Activated gamma-delta T cell (primary cell): ENCODE data around the gene DDT.
"Not testable (repeated sequence)": the region's sequence is repeated elsewhere in the genome, so short reads cannot be mapped to it uniquely, and the experiment has no call there.

Experiments
- DNase-seq: peaks from one replicate; lab custom pipeline; 2025; lab: John Stamatoyannopoulos, UW
- total RNA-seq, 2 donors: gene quantifications; one replicate each; lab custom pipeline; 2026; lab: John Stamatoyannopoulos, UW

Gene DDT
- 6.3 to 9.2 reads per million in 2 donors for total RNA-seq

DNA sequence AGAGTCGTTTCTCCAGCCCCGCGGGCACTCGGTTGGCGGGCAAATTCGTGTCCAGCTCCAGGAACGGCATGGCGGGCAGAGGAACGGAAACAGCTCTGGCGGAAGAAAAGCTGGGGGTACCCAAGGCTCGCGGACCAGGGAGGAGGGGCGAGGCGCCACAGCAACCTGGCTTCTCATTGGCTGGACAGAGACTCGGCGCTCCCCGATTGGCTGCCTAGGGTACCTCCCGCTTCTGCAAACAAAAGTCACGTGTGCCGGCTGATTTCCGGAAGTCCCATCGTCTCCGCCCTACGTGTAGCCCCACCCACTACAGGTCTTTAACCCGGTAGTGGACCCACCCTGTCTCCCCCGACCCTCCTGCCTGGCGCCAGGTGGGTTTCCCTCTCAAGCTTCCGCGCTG is at the start of gene DDT:
Gene DDT, minus strand, starts transcription at position 97 of the 400 bp plus-strand sequence. Its CDS starts 27 bp downstream, at position 70.
- DNase-seq, result not testable (repeated sequence)

GRCh38 chr22:24023204-24023789 is 49.1 kb upstream of the DDT start:
- DNase-seq, result no peak

DNA sequence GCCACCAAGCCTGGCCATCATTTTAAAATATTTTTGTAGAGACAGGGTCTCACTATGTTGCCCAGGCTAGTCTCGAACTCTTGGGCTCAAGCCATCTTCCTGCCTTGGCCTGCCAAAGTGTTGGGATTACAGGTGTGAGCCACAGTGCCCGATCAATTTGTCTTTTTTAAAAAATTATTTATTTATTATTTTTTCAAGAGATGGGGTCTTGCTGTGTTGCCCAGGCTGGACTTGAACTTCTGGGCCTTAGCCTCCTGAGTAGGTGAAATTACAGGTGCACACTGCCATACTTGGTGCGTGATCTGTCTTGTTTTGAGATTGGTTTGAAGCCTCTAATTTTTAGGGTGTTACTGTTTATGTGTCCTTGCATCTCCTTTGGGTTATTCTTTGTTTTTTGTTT is 47.1 kb upstream of the DDT start:
- DNase-seq, result no peak

GRCh38 chr22:24016156-24016555 is 41.9 kb upstream of the DDT start:
- DNase-seq, result no peak

- DNase-seq, result no peak
Measured at GRCh38 chr22:24011735-24012068, 37.5 kb upstream of the DDT start.

GRCh38 chr22:24010018-24010391 is 35.8 kb upstream of the DDT start:
- DNase-seq, result no peak

DNA sequence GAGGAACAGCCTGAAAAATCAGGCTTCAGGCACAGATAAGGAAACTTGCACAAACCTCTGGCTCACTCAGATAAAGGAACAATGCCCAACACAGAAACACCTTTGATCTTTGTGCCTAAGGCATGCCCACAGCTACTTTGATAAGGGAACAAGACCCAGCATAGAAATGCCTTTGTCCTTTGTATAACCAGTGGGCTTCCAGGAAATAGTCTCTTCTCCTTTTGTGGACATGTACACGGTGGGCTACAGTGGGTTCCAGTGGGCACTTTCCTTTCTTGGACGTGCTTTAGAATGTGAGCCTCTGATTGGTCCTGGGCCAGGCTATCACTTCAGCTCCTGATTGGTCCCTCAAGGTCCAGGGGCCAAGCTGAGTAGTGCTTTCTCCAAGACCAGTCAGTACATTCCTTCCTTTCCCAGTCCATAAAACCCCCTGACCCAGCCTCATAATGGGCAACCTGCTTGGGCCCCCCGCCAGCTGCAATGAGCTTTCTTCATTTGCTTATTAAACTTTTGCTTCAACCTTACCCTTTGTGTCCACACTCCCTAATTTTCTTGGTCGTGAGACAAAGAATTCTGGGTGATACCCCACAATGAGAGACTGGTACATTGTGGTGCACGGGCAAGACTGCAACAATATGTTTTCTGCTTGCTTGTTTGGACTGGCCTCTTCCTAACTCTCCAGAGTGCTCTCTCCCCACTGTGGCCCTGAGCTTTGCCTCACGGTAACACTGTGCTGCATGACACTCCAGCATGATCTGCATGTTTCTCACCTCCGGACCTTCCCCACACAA is 35.2 kb upstream of the DDT start:
- DNase-seq, result no peak

DNA sequence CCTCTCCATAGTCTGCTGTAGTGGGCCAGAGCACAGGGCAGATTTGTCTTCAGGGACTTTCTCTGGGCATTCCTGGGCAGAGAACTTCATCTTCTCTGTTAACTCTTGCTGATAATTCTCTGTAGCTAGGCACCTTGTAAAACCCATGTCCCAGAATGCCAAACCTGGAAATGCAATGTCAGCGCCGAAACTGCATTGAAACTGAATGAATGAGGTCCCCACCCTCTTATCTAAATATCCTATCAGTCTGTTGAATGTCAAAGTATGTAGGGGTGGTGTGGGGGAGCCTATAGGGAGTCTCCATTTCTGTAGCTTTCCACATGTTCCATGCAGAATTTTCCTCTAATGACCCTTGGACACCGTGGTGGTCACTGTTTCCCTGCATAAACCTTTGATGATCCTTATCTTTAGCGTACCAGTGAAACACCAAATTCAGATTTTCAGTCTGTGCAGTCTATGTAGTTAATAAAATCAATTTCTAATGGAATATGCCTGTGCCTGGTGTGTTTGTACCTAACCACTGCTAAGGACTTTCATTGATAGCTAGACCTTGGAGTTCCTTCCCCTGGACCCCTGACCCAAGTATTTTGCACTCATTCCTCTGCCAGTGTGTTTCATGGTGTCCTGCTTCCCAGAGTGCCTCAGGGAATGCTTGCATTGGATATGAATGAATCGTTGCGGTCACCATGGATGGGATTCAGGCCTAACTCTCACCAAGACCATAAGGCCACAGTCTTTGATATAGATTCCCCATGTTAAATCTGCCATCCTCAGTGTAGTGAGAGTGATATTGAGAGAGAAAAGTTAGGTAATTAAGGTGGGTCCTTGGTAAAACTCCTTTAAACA is 34.4 kb upstream of the DDT start:
- DNase-seq, result no peak

- DNase-seq, result no peak
Measured at GRCh38 chr22:24008022-24008283, 33.7 kb upstream of the DDT start.

DNA sequence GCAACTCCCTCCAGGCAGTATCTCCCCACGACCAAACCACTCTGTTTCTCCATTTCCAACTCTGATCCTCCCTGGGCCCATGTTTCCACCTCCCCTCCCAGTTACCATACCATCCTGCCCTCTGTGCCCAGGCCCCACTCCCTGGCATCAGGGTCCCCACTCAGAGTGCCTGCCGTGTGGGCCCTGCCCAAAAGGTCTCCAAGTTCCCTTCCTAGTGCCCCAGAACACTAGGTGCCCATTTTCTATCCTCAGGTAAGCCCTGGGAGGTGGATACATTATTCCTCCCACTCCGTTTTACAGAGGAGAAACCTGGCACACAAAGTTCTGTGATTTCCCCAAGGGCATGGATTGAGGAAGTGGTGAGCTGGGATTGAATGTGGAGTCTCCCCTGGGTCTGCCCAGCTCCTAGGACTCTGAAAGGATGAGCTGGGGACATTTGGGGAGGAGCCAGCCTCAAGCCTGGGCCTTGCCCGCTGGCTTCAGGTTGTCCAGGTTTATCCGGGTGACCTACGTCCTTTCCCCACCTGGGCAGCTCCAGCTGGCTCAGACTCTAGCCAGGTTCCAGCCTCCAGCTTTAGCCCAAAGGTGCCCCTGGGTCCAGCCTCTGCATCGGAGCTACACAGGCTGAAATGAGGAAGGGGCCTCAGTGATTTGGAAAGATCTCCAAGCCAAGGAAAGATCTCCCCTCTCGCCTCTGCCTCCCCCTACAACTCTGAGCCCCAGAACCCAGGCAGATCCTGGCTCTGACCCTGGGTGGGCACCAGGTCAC is 33.2 kb upstream of the DDT start:
- no peak for DNase-seq

GRCh38 chr22:24006914-24007214 is 32.6 kb upstream of the DDT start:
- no peak for DNase-seq

DNA sequence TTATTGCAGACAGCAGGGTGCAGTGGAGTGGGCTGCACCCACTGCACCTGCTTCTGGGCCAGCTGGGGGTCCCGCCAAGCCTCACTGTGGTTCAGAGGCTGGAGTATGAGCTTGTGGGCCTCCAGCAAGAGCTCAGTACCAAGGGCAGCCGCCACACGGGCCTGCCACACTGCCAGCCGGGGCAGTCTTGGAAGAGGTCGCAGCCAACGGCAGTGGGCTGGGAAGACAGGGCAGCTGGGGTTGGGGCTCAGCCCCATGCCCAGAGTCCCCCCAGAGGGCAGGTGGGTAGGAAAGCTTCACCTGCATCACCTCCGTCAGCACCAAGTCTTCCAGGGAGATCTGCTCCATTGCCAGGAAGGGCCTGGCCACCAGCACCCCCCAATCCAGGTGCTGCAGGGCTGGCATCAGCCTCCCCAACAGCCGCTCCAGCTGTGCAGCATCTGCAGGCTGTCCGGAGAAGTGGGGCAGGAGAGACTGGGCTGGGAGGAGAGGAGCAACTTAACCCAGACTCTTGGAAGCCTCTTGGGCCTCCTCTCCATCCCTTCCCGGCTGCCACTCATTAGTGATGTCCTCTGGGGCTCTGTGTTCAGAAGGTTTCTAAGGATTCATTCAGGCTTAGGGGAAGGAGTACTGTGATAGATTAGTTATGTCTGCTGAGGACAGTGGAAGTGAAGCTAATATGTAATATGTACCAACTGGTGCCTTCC is 32.1 kb upstream of the DDT start:
- no peak for DNase-seq

DNA sequence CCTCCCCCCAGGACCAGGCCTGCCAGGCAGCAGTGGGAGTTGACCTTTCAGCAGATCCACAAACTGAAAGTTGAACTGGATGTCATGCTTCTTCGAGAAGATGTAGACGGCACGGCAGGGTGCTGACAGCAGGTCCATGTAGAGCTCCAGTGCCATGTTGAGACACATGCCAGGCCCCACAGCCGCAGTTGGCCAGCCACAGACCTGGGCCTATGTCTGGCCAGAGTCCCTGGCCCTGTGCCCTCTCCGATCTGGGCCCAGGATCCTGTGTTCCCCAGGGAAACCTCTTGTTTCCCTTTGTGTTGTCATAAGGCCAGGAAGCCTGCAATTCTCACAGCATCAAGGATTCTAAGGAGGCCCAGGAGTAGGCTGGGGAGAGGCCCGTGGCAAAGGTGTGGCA is 31.0 kb upstream of the DDT start, which contains the start of gene GSTT4:
Gene GSTT4, minus strand, starts transcription at position 253 of the 400 bp plus-strand sequence. Its CDS starts 97 bp downstream, at position 156.
- DNase-seq, result no peak

DNA sequence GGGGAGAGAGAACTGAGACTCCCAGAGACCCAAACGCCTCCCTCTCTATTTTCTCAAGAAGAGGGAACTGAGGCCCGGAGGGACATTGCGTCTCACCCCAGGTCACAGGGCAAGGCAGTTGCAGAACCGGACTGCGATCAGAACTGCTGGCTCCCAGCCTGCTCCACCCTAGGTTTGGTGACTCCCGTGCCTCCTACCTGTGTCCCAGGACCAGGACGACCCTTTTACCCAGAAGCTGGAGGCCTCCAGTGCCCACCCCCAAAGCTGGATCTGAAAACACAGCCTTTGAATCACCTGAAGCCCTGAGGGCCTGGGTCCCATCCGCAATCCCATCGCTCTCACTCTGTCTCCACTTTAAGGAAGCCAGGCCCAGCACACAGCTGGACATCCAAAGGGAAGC is 29.6 kb upstream of the DDT start:
- no peak for DNase-seq

DNA sequence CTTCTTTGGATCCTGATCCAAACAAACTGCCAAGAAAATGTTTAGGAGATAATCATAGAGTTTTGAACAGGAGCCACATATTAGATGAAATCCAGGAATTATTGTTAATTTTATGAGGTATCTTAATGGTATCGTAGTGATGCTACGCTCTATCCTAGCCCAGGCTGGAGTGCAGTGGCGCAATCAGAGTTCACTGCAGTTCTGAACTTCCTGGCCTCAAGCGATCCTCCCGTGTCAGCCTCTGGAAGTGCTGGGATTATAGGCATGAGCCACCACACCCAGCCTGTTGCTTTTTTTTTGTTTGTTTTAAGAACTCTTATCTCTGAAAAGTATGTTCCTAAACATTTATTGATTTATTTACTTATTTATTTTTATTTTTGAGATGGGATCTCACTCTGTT is 28.6 kb upstream of the DDT start:
- no peak for DNase-seq

- DNase-seq, result no peak
Measured at GRCh38 chr22:24002272-24002671, 28.0 kb upstream of the DDT start.

GRCh38 chr22:24001314-24001713 is 27.1 kb upstream of the DDT start:
- no peak for DNase-seq

DNA sequence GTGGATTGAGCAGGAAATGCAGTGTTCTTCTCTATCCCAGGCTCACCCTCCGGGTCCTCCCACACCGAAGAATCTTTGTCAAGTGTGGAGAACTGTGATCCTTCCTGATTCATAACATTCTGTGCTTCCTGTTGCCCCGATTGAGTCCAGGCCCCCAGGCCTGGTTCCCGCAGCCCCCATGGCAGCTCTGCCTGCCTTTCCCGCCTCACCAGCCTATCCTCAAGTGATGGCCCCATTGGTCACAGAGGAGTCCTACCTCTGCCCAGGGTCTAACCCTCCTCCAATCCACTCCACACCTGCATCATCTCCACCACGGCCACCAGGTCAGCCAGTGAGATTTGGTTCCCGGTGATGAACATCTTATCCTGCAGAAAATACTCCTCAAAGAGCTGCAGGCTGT is 25.5 kb upstream of the DDT start:
- not testable (repeated sequence) for DNase-seq

DNA sequence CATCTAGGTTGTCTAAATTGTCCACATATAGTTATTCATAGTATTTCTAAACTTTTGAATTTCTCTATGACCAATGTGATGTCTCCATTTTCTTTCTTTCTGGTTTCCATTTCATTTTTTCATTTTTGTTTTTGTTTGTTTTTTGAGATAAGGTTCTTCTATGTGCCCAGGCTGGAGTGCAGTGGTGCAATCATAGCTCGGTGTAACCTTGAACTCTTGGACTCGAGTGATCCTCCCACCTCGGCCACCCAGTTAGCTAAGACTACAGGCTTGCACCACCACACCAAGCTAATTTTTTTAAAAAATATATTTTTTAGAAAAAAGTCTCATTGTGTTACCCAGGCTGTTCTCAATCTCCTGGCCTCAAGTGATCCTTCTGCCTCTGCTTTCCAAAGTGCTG is 22.9 kb upstream of the DDT start:
- DNase-seq, result no peak

- DNase-seq, result not testable (repeated sequence)
Measured at GRCh38 chr22:23993581-23994177, 19.4 kb upstream of the DDT start.

GRCh38 chr22:23993080-23993479 is 18.8 kb upstream of the DDT start:
- not testable (repeated sequence) for DNase-seq
